H1 (cell line): ENCODE data around the gene MSANTD7. TPM values are rescaled to one million over a fixed set of nuclear protein-coding genes. Genes with fewer than 3 reads are reported as not detected.

Experiments
- CTCF ChIA-PET: fragments of 300-600 bp; sonication (Branson Sonifier 250); formaldehyde crosslinking; loops from one replicate; lab custom pipeline; 2021; ENCODE audit not compliant: partially characterized antibody; lab: Charles Lee
- POLR2A ChIA-PET: fragments of 300-600 bp; sonication (Branson Sonifier 250); formaldehyde crosslinking; loops from one replicate; lab custom pipeline; 2021; ENCODE audit warnings: inconsistent platforms; ENCODE audit not compliant: partially characterized antibody; lab: Charles Lee
- DNase-seq, 2 experiments: peaks; one replicate each; pipeline versions ENCODE4 v3.0.0 to v3.0.0-alpha.2; 2010 to 2022; ENCODE audit warnings: low spot score in 2 of 2, low read depth in 1 of 2, mixed read lengths in 1 of 2
- FAIRE-seq: peaks from 2 replicates; lab custom pipeline; 2011; peaks lifted over from hg19 to GRCh38; lab: Jason Lieb, UNC
- H2AFZ ChIP-seq: 2 replicates; pipeline ENCODE4 v1.8.1; 2012; ENCODE audit warnings: low read length, inconsistent platforms
- H2AK5ac ChIP-seq: 2 replicates; pipeline ENCODE4 v1.6.1; 2013; ENCODE audit warnings: low read depth, low read length
- H2BK120ac ChIP-seq: replicated peaks from 2 replicates; pipeline ENCODE3; 2013; ENCODE audit warnings: low read depth, low read length, inconsistent platforms
- H2BK12ac ChIP-seq: 2 replicates; pipeline ENCODE4 v1.6.1; 2013; ENCODE audit warnings: low read depth, low read length
- H2BK15ac ChIP-seq: 2 replicates; pipeline ENCODE4 v1.6.1; 2013; ENCODE audit warnings: low read length
- H2BK20ac ChIP-seq: 2 replicates; pipeline ENCODE4 v1.6.1; 2013; ENCODE audit warnings: low read length
- H2BK5ac ChIP-seq: 2 replicates; pipeline ENCODE4 v1.6.1; 2013; ENCODE audit warnings: low read depth, low read length
- H3K14ac ChIP-seq: 2 replicates; pipeline ENCODE4 v1.6.1; 2013; ENCODE audit warnings: inconsistent platforms; ENCODE audit not compliant: insufficient read length
- H3K18ac ChIP-seq: 2 replicates; pipeline ENCODE4 v1.6.1; 2013; ENCODE audit warnings: low read length; ENCODE audit errors: extremely low read depth
- H3K23ac ChIP-seq: 2 replicates; pipeline ENCODE4 v1.6.1; 2013; ENCODE audit warnings: inconsistent platforms; ENCODE audit not compliant: insufficient read length
- H3K23me2 ChIP-seq: 2 replicates; pipeline ENCODE4 v1.6.1; 2013; ENCODE audit warnings: low read depth, low read length
- H3K27ac ChIP-seq: 2 replicates; pipeline ENCODE4 v1.6.1; 2011; ENCODE audit warnings: low read depth, low read length, inconsistent platforms
- H3K27me3 ChIP-seq, 4 experiments: replicated peaks in 1 of 4; 1 replicate in 1 of 4; 2 replicates in 3 of 4; pipeline versions ENCODE4 v1.6.1 to v1.8.1; 2011 to 2013; ENCODE audit warnings: low read length in 3 of 4, mild to moderate bottlenecking in 3 of 4, inconsistent platforms in 2 of 4, mixed read lengths in 2 of 4, moderate library complexity in 1 of 4; ENCODE audit not compliant: control insufficient read depth in 3 of 4, insufficient read depth in 3 of 4; ENCODE audit errors: extremely low read depth in 1 of 4
- H3K36me3 ChIP-seq, 4 experiments: 2 replicates each; pipeline versions ENCODE4 v1.6.1 to v1.8.1; 2011 to 2013; ENCODE audit warnings: mild to moderate bottlenecking in 4 of 4, low read length in 3 of 4, moderate library complexity in 2 of 4, control low read depth in 1 of 4, inconsistent platforms in 1 of 4; ENCODE audit not compliant: insufficient read depth in 4 of 4, control insufficient read depth in 2 of 4
- H3K4ac ChIP-seq: replicated peaks from 2 replicates; pipeline ENCODE3; 2013; ENCODE audit warnings: low read length, low read depth, mixed read lengths, inconsistent platforms; ENCODE audit not compliant: insufficient read length
- H3K4me1 ChIP-seq, 4 experiments: replicated peaks in 1 of 4; 1 replicate in 1 of 4; 2 replicates in 3 of 4; pipeline versions ENCODE4 v1.6.1 to v1.8.1; 2011 to 2013; ENCODE audit warnings: low read length in 3 of 4, inconsistent platforms in 2 of 4, mixed read lengths in 1 of 4; ENCODE audit not compliant: insufficient read depth in 4 of 4, control insufficient read depth in 3 of 4
- H3K4me2 ChIP-seq, 2 experiments: 2 replicates each; pipeline versions ENCODE4 v1.6.1 to v1.8.1; 2011 to 2013; ENCODE audit warnings: low read depth in 2 of 2, low read length in 2 of 2, control low read depth in 1 of 2, inconsistent platforms in 1 of 2, mild to moderate bottlenecking in 1 of 2; ENCODE audit not compliant: insufficient read depth in 1 of 2
- H3K4me3 ChIP-seq, 4 experiments: fragments of 200-600, 300-600 bp in 1 of 4; sonication (generic), shearing (Covaris generic), sonication (Bioruptor Twin) in 1 of 4; 2 replicates each; pipeline versions ENCODE4 v1.5.1 to v1.8.1; 2011 to 2016; ENCODE audit warnings: low read length in 4 of 4, low read depth in 3 of 4, control low read depth in 2 of 4, inconsistent platforms in 2 of 4, mild to moderate bottlenecking in 2 of 4, mixed read lengths in 1 of 4, moderate library complexity in 1 of 4; ENCODE audit not compliant: insufficient read depth in 2 of 4; ENCODE audit errors: extremely low read depth in 1 of 4
- H3K56ac ChIP-seq: replicated peaks from 2 replicates; pipeline ENCODE3; 2013; ENCODE audit warnings: low read depth, mild to moderate bottlenecking, mixed read lengths, low read length, inconsistent platforms; ENCODE audit not compliant: insufficient read length
- H3K79me1 ChIP-seq: 2 replicates; pipeline ENCODE4 v1.6.1; 2013; ENCODE audit warnings: low read depth, low read length, control low read depth
- H3K79me2 ChIP-seq, 2 experiments: 2 replicates each; pipeline versions ENCODE4 v1.6.1 to v1.8.1; 2012 to 2013; ENCODE audit warnings: low read length in 2 of 2, mild to moderate bottlenecking in 2 of 2, inconsistent platforms in 1 of 2; ENCODE audit not compliant: insufficient read depth in 2 of 2, control insufficient read depth in 1 of 2
- H3K9ac ChIP-seq, 4 experiments: replicated peaks in 1 of 4; 1 replicate in 1 of 4; 2 replicates in 3 of 4; pipeline versions ENCODE4 v1.6.1 to v1.8.1; 2011 to 2013; ENCODE audit warnings: low read depth in 3 of 4, low read length in 3 of 4, control low read depth in 2 of 4, mild to moderate bottlenecking in 2 of 4, moderate library complexity in 2 of 4, inconsistent platforms in 1 of 4; ENCODE audit errors: extremely low read depth in 1 of 4
- H3K9me3 ChIP-seq, 2 experiments: 2 replicates each; pipeline versions ENCODE4 v1.6.1 to v1.8.1; 2012 to 2013; ENCODE audit warnings: mild to moderate bottlenecking in 2 of 2, moderate library complexity in 2 of 2, control low read depth in 1 of 2, inconsistent platforms in 1 of 2, low read depth in 1 of 2, low read length in 1 of 2, mixed read lengths in 1 of 2; ENCODE audit not compliant: insufficient read depth in 2 of 2
- H4K20me1 ChIP-seq, 2 experiments: replicated peaks in 1 of 2; 2 replicates each; pipeline versions ENCODE3 to v1.8.1; 2011 to 2013; ENCODE audit warnings: inconsistent platforms in 2 of 2, low read length in 2 of 2, mild to moderate bottlenecking in 1 of 2; ENCODE audit not compliant: insufficient read depth in 2 of 2, control insufficient read depth in 1 of 2
- H4K5ac ChIP-seq: 2 replicates; pipeline ENCODE4 v1.6.1; 2013; ENCODE audit warnings: low read length, low read depth, mixed read lengths, inconsistent platforms; ENCODE audit not compliant: insufficient read length
- H4K8ac ChIP-seq: 2 replicates; pipeline ENCODE4 v1.8.0; 2013; ENCODE audit warnings: mild to moderate bottlenecking, moderate library complexity, low read length, inconsistent platforms; ENCODE audit not compliant: insufficient read depth; ENCODE audit errors: extremely low read depth
- H4K91ac ChIP-seq: replicated peaks from 2 replicates; pipeline ENCODE3; 2013; ENCODE audit warnings: low read length, mixed read lengths, inconsistent platforms; ENCODE audit not compliant: insufficient read length
- FOSL1 ChIP-seq: IDR thresholded peaks from 2 replicates; pipeline ENCODE4 v1.6.1; 2011; ENCODE audit warnings: mild to moderate bottlenecking, low read depth, low read length, moderate library complexity; ENCODE audit not compliant: insufficient read depth
- KDM5A ChIP-seq: fragments of 200-600 bp; IDR thresholded peaks from 2 replicates; pipeline ENCODE4 v1.7.1; 2012; ENCODE audit warnings: mild to moderate bottlenecking, low read length, inconsistent platforms, mixed read lengths
- MAFK ChIP-seq: IDR thresholded peaks from 2 replicates; pipeline ENCODE4 v1.6.1; 2012; ENCODE audit warnings: low read depth, mild to moderate bottlenecking, improper control_type of control experiment, low read length
- PHF8 ChIP-seq: fragments of 200-600 bp; sonication (generic); conservative IDR thresholded peaks from 2 replicates; pipeline ENCODE4 v1.7.1; 2012; ENCODE audit warnings: low read depth, mild to moderate bottlenecking, inconsistent platforms, low read length, moderate library complexity
- SIN3A ChIP-seq, 2 experiments: IDR thresholded peaks in 1 of 2; conservative IDR thresholded peaks in 1 of 2; 2 replicates each; pipeline ENCODE4 v1.6.1; 2011 to 2012; ENCODE audit warnings: low read length in 2 of 2, improper control_type of control experiment in 1 of 2, low read depth in 1 of 2, mild to moderate bottlenecking in 1 of 2
- TAF7 ChIP-seq: optimal IDR thresholded peaks from 2 replicates; pipeline ENCODE3; 2011; ENCODE audit warnings: low read depth, mild to moderate bottlenecking, inconsistent platforms, low read length, moderate library complexity, borderline replicate concordance
- TBP ChIP-seq: IDR thresholded peaks from 2 replicates; pipeline ENCODE4 v1.6.1; 2011; ENCODE audit warnings: low read depth, low read length, improper control_type of control experiment
- WGBS, 2 experiments: shearing (Covaris generic) in 1 of 2; methylation state at CpG; one replicate each; pipeline versions ENCODE4 v1.1.6 to v1.1.7; 2013 to 2015; ENCODE audit warnings: low lambda C conversion rate in 2 of 2, mixed read lengths in 2 of 2, inconsistent platforms in 1 of 2, low coverage in 1 of 2, missing lambda C conversion rate in 1 of 2; ENCODE audit not compliant: insufficient replicate concordance in 2 of 2, insufficient coverage in 1 of 2, insufficient read length in 1 of 2; ENCODE audit errors: extremely low coverage in 1 of 2, missing lambda C conversion rate in 1 of 2; 5-methylcytosine and 5-hydroxymethylcytosine counted together
- polyA plus RNA-seq, 7 experiments: library from polyadenylated mRNA; depleted of rRNA in 3 of 7; stranded (reverse) in 5 of 7; unstranded in 2 of 7; fragments of >200 nt in 5 of 7; fragments of 200-250 nt in 2 of 7; gene quantifications; 1 replicate in 5 of 7; 2 replicates in 1 of 7; 4 replicates in 1 of 7; pipeline versions ENCODE4 v1.2.1 to v1.2.3, GENCODE V29; 2011 to 2013; ENCODE audit warnings: missing spikeins in 2 of 7, mixed read lengths in 2 of 7
- total RNA-seq: library from RNA; stranded (reverse); fragmentation: NEBNext Ultra II Directional; extraction: Animal tissue kit (Norgen Biotek cat#: 25700); gene quantifications from 2 replicates; pipeline ENCODE4 v1.2.1, GENCODE V29; 2021

Gene MSANTD7
- total and polyA plus RNA-seq, 2 of the 8 experiments (the other 6 are each of a cell fraction or from before 2014, with no cell fraction given): 5.0 to 15.2 TPM

DNA sequence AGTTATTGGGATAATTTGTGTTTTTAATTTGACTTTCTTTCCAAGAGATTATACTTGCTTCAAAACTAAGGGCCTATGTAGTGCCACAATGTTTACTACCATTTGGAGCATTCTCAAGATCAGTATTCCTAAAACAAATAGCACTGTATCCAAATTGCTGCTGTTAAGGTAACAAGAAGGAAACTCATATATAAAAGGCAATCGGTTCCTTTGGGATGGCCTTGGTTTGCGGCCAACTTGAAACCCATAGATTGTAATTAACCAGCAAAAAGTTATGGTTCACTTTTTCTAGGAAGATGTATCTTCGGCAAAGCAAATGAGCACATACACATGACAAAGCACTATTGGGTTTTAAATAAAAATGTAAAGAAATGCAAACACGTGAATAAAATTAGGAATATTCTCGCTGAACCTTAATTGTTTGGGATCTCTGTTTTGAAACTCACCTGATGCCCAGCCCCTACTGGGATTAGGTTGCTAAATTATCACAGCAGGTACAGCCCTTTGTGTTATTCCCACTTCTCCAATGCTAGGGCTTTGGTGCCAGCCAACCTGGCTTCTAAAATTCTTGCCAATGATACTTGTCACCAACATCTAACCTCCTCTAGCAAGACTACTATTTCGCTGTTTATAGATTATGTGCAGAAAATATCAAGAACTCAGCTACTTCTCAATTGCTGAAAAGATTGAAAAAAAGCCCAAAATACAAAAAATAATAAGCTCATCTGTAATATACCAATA is 16.3 kb upstream of the MSANTD7 start:
- DNase-seq (no peak), FAIRE-seq (no peak)
- Histone ChIP-seq H4K8ac (no peak overlapping the region), H3K9ac (no peak overlapping the region), H2BK20ac (no peak overlapping the region), H2BK120ac (no peak overlapping the region), H3K4me3 (no peak overlapping the region), H2BK12ac (no peak overlapping the region), H2BK5ac (no peak overlapping the region), H3K23ac (no peak overlapping the region), H3K9me3 (no peaks in the 10 kb centered on the region), H2BK15ac (no peak overlapping the region), H3K36me3 (no peaks in the 10 kb centered on the region), H3K14ac (no peak overlapping the region), H3K4me2 (no peak overlapping the region), H3K79me1 (no peaks in the 10 kb centered on the region), H3K23me2 (no peaks in the 10 kb centered on the region), H3K56ac (no peak overlapping the region), H3K79me2 (no peaks in the 10 kb centered on the region), H3K27me3 (no peaks in the 10 kb centered on the region), H3K4me1 (no peaks in the 10 kb centered on the region; a peak in 2 of 7 replicates), H3K4ac (no peak overlapping the region), H3K27ac (no peak overlapping the region), H3K18ac (no peak overlapping the region), H2AFZ (no peak overlapping the region), H4K91ac (no peak overlapping the region), H4K5ac (no peak overlapping the region), H4K20me1 (no peaks in the 10 kb centered on the region), H2AK5ac (no peak overlapping the region)
- TF ChIP-seq SIN3A (conservative IDR thresholded peaks at IDR 0.05 in 1 of 2, IDR thresholded peaks at IDR 0.05 in 1 of 2; ENCODE audit: low read depth in 1 of 2, low read length in 2 of 2) (no peak), KDM5A (no peak), MAFK (no peak), TAF7 (no peak), FOSL1 (no peak), TBP (no peak), PHF8 (no peak)
- ChIA-PET CTCF (interaction anchor here (0.6 to 3.9 kb wide), 16 partner anchors 15 to 1235 kb away, joined by 3 to 40 read pairs (median 4); partner anchors contain the start of genes FAM107B and PRPF18), POLR2A (interaction anchor here (0.6 to 1.8 kb wide), 2 partner anchors 16 to 263 kb away, joined by 3 to 8 read pairs; partner anchors contain the start of genes CDNF, HSPA14 and MSANTD7)
- 67% methylated on average over 6 of the region's 6 CpGs; no CpG with 5 or more reads in 1 of the 2 experiments for WGBS, 2 experiments
